Stimulated activated CD4-positive, alpha-beta T cell treated with anti-CD3 and anti-CD28 coated beads, Interleukin-15, amount 100 ng/mL, for 24 hours (primary cell): ENCODE results near the gene RNLS.

Source experiments
- DNase-seq: peaks from one replicate; pipeline ENCODE4 v3.0.0-alpha.2; 2020

Gene RNLS

DNA sequence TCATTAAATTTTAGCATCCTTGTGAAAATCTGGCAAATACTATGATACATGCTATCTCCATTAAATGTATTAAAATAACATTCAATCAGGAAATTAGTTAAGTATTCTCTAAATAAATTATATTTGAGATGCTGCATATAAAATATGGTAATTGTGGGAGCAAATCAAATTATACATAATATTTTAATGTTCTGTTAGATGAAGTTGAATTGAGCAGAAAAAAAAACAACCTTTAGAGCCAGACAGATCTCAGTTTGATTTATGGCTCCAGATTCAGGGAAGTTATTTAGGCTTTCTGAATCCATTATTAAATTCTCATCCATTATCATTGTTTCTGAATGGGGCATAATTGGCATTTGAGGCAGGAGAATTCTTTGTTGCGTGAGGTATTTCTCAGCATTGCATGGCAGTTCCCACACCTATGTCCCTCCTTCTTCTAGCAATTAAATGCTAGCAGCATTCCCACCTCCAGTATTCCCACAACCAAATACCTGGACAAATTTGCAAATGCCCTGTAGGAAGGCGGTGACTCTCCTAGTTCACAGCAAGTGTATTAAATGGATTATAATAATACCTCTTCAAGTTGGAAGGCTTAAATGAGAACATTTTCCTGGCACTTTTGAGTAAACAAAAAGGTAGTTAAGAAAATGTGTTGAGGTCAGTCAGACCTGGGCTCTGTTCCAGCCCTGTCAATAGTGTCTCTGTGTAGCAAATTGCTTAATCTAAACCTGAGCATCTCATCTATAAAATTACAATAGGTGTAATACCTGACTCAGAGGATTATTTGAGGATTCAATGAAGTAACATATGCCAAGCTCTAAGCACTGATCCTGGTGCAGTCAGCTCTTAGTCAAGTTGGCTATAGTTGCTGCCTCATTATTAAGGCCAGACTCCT, 108.9 kb downstream of the RNLS start:
- no peak for DNase-seq

DNA sequence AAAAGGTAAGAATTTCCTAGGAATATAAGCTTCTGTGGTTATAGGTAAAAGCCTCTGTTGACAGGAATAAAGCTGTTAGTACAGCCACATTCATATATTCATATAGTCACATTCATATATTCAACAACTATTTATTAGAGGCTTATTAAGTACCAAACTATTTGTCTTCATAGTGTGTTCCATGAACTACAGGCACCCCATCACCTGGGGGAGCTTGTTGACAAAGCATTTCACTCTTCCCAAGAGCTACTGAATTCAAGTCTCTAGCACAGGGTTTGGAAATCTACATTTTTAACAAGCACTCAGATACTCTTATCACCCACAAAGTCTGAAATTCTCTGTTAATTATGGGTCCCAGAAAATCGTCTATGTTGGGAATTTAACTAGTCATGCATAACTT, 110.6 kb downstream of the RNLS start:
- DNase-seq, result no peak

DNA sequence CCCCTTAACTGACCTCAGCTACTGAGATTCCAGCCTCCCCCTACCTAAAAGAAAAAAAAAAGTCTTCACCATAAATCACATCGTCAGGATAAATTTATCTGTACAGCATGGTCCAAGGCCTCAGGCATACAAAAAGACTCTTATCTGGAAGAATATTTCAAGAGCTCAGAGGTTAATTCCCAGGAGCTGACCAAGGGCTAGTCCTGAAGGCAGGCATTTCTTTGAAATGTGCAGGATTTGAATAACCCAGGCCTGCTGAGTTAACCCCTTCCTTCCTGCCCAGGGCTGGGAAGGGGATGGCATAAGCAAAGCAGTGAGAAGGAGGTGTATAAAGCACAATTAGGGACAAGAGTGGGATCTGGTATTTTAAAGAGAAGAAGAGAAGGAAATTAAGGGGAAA, 111.2 kb downstream of the RNLS start:
- DNase-seq, result no peak

DNA sequence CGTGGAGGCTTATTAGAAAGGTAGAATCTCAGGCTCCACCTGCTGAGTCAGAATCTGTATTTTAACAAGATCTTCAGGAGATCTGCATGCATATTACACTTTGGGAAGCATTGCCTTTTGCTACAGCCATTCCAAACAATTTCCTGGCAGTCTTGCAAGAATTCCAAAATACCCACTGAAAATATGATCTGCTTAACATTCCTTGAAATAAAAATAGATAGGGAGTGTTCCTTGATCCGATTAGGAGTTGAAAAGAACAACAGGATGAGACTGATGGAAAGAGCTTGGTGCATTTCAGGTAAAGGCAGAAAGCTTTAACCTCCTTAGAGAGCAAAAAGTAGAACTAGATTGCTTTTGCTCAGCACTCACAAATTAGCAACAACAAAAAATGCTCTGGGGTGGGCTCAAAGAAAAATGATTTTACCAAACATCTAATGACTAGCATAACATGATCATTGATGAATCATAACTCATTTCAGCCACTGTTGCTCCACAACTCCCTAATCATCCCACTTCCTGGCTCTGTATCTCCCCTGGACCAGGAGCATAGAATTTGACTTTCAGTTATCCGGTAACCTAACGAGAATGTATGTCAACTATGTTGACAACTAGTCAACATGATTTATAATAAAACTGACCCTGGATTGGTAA, 115.2 kb downstream of the RNLS start:
- DNase-seq, result no peak

DNA sequence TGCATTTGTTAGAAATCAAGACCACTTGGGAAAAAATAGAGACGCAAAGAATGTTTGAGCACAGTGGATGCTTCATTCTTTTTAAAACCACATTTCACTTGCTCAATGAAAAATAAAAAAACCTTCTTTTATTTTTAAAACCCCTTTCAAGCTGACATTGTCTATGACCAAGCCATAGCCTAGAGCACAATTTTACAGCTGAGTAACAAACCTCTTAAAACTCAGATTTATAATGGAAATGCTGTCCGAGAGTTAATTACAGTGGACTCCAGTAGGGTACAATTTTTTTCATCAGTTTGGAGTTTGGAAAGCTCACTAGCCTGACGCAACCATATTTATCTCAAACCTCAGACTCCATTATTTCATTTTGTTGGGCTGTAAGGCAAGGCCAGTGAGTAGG, 116.3 kb downstream of the RNLS start:
- DNase-seq, result no peak

DNA sequence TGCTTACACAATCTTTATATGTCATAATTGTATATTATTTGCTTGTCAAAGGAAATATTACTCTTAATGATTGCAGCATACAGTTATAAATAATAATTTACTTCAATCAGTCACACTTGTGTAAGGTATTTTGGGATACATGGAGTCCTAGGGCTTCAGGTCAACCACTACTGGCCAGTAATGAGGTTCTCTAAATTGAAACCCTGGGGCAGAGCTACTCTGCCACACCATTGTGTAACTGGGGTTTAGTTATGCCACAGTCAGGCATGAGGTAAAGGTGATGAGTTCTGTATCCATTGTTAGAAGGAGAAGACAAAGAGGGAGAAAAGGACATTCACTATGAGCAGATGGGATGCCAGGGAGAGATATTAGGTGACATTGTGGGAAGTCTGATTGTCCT, 117.4 kb downstream of the RNLS start:
- DNase-seq, result no peak

DNA sequence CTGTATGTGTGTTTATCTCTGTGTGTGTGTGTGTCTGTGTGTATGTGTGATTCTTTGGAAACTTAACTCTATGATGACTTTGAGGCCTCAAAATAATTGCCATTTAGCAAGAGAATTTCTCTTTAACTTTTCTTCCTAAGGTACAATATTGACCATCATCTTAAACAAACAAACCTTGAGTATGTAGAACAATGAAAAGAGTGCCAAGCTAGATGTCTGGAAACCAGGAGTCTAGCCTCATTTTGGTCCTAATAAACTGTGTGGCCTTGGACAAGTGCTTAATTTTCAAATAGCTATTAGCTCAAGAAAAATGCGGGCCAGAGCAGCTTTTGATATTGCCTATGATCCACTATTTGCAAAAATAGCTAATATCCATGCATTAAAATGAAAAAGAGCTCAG, 119.3 kb downstream of the RNLS start:
- DNase-seq, result no peak

DNA sequence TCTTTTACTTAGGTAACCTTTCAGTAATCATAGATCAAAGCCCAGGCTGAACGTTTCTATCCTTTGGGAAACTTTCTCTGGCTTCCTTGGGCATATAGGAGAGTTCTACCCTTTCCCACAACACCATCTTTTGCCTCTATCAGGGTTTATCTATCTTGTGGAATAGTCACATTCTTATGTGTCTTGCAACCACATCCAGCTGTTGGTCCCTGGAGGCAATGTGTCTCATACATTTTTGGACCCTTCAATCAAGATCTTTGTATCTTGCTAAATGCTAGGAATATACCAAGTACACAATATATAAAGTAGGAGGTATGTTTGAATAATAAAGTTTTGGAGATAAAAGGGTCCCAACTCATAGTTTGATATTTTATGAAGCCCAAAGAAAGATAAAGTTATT, 121.7 kb downstream of the RNLS start:
- DNase-seq, result no peak

DNA sequence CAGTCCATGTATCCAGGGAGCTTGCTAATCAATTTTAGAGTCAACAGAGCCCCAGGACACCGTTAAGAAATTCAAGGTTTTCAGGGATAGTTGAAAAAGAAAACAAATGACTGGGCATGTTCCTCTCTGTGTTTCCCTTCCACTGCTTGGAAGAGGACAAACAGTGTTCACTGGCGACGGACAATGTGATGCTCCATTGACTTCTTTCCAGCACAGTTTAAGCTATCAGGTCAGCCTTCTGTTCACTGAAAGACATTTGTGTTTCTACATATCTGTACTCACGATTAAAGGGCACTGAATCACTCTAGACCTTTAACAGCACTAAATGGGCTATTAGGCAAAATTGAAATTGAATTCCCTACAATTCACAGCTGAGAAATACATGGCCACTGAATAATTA, 123.6 kb downstream of the RNLS start:
- DNase-seq, result no peak

DNA sequence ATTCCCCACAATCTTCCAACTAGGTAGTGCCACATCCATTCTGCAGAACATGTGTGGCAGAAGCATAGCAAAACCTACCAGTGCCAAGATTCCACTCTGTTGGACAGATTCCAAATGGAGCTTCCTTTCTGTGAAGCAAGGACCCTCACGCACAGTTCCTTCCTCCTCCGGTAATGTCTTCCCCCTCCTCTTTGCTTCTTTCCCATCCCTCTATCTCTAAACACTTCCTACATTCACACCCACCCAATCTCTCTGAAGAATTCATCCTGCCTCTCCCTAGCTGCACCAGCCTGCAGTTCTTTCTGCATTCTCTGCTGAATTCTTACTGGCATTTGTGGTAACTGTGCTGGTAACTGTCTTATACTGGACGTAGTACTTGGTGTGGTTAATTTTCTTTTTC, 124.9 kb downstream of the RNLS start:
- no peak for DNase-seq

DNA sequence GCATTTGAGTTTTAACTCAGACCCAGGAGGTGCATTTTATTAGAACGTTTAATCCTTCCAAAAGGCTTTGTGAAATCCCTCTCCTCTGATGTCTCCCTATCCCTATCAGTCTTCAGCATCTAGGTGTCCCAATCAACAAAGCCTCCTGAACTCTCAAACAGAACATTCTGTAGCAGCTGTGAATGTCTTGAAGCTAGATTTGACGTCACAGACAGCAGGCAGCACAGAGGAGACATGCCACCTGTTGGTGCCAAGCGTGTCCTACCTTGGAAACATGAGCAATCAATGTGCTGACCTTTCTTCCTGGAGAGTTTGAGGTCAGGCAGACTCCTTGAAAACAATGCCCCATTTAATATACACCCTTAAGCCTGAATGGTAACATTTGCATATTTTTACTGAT, 125.5 kb downstream of the RNLS start:
- no peak for DNase-seq

DNA sequence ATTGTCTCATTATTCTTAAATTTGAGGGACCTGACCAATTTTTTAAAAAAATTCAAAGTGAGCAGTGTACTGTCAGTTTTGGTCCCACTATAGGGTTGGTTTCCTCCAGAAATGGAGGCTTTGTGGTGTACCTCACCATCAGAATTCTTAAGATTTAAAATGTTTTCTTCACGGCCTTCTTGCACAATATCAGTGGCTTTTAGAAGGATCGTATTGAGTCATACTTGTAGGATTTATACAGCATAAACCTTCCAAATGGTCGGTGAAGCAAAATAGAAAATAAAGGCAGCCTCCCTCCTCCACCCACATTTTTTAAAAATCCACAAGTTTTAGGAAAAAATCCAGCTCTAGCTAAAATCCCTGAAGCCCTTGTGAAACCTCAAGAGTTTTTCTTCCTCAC, 126.4 kb downstream of the RNLS start:
- DNase-seq, result no peak

DNA sequence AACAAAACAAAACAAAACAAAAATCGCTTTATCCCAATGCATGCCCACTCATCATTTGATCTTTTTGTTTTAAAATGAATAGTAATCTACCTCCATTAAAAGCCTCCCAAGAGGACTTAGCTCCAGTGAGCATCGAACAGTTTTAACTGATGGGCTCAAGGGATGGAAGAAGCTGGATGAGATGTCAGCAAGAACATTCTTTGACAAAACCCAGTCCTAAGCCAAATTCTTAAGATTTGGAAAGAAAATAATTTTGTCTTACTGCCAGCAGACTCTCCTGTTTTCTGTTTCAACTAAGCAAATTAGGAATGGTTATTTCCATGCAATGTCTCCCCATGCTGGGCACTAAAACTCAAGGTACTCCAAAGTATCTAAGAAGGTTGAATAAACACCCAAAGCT, 127.3 kb downstream of the RNLS start:
- no peak for DNase-seq

DNA sequence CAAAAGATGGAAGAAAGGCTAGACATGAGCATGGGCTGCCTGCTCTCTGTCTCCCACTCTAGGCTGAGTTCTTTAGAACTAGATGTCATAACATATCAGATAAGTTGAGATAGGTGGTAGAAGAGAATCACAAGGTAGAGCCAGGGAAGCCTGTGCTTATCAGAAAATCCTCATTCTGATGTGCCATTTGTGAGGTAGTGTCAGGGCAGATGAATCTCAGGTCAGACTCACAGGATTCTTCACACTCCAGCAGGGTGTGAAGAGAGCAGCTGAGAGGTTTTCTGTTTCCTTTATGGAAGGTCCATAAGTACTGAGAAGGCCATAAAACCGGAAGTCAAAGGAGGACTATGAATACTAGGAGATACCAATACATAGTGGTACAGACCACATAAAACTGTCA, 132.9 kb downstream of the RNLS start:
- DNase-seq, result no peak

DNA sequence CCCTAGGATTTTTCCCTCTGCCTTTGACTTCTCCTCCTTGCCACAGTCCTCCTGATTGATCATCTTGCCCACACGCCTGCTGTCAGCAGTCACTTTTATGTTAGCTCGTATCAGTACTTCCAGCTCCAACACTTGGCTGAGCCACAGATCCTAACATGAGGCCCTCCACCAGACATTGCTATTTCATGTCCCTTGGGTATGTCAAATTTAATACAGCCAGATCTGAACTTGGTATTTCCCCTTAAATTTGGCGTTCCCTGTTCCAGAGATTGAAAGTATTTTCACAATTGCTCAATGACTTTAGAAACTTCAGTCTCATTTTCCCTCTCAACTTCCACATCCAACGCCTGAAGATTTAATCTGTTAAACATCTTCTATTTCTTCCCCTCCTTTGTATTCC, 140.4 kb downstream of the RNLS start:
- DNase-seq, result no peak

DNA sequence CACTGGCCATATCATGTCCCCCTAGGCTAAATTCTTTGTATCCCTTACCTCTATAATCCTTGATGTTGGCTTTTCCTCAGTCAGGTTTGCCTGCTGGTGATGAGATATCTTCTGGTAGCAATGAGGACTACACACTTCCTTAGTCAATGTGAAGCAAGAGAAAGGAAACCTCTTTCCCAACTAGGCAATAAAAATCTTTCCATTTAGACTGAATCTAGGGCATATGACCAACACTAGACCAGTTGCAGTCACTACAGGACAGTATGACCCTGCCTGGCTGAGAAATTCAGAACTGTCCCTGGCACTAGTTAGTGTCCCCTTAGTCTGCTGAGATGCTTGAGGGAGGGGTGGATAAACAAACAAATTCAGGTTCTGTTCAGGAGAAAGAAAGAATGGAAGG, 142.6 kb downstream of the RNLS start:
- no peak for DNase-seq

DNA sequence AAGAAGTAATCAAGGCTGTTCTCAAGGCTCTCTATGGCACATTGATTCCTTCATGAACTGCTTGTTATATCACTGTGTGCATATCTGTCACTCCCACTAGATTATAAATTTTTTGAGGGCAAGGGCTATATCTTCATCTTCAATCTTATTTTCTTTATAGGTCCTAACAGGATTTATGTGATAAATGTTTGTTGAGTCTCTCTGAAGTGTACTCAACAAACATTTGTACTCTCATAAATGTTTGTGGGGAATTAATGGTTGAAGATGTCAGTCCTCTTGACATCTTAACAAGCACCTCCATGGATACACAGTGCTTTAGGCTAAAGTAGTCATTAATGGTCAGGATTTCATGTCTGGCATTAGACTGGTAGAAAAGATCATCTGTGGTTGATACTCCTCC, 143.2 kb downstream of the RNLS start:
- DNase-seq, result no peak

DNA sequence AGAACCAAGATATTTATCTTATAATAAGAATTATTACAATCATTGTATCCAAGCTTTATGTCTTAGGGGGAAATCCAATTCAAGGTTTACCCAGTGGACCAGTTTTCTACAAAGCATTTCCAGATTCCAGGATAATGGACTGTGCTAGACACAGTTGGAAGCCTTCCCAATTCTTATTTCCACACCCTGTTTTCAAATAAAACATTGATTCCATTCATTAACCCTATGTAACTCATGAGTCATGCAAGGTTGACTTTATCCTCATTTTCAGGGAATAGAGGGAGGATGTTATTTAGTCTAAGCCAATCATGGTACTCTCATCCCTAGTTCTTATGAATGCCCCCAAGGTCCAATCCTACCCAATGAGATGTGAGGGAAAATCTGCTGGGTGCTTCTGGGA, 145.7 kb downstream of the RNLS start:
- no peak for DNase-seq

DNA sequence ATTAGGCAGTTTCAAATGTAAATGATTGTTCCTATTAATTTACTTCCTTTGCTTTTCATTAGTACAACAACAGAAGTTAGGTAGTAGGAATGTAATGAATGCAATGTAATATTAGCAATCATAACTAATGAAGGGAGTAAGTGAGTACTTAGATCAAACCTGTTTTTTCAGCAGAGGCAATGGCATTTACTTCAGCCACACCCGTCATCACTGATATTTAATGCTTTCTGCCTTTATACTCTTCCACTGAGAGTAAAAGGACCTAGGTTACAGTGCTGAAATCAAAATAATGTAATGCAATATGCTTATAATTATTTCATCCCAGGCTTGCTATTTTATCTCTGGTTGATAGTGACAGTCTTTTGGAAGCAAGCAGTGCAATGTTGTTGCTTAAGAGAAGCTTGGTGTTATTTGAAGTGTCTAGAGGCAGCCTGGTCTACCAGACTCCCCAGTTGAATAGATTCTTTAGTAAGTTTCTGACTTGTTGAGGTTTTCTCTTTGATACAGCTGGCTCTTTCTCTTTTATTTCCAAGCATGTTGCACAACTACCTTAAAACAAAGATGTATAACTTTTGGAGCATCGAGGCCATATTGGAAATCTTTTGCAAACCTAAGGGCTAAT, 149.4 kb downstream of the RNLS start:
- no peak for DNase-seq

DNA sequence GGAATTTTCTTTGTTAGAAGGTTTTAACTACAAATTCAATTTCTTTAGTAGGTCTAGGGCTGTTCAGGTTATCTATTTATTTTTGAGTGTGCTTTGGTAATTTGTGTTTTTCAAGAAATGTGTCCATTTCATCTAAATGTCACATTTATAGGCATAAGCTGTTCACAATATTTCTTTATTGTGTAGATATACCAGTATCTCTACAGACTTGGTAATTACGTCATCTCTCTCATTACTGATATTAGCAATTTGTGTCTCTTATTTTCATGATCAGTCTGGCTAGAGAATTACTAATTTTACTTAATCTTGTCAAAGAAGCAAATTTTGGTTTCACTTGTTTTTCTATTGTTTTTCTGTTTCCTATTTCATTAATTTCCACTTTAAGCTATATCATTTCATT, 152.0 kb downstream of the RNLS start:
- DNase-seq, result no peak

DNA sequence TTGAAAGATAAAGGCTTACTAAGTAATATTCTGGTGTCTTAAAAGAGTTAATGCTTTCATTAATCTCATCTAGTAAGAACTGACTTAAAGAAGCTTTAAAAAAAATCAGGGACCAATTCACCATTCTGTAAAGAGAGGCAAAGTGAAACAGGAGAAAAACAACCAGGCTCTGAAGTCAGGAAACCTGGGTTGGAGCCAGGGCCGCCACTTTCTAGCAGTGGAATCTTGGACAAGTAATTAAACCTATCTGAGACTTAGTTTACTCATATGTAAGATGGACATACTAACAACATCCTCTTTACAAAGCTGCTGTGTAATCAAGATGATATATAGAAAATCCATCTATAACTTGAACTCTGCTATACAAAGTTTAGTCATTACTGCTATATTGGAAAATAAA, 154.1 kb downstream of the RNLS start:
- no peak for DNase-seq

DNA sequence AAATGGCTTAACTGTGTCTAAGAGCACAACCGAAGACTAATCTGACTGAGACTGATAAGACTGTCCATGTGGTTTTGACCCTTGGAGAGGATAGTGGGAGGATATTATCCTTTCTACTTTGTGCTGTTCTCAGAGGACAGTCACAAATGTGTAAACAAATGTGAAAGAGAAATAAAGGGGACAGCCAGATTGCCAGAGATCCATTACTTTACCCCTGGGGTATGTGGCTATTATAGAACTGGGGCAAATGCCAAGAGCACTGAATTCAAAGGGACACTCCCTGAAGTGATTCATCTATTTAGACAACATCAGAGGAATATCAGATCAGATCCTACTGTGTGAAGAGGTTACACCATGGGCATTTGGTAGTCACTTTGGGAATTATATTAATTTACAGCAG, 154.7 kb downstream of the RNLS start:
- no peak for DNase-seq

DNA sequence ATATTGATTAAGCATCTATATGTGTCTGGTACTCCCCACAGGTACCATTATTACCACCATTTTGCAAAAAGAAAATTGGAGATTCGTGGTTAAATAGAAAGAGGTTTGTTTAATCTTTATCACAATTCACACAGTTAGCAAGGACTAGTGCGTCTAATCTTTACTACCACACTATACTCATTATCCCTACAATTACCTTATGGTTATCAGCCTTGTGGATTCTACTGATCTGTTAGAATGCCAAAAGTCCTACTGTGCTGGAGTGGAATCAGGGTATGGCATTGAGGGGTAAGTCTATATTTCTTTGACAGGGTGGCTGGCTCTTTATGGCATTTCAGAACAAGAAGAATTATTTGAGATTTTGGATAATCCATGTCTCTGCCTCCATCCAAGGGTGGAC, 156.1 kb downstream of the RNLS start:
- DNase-seq, result no peak

DNA sequence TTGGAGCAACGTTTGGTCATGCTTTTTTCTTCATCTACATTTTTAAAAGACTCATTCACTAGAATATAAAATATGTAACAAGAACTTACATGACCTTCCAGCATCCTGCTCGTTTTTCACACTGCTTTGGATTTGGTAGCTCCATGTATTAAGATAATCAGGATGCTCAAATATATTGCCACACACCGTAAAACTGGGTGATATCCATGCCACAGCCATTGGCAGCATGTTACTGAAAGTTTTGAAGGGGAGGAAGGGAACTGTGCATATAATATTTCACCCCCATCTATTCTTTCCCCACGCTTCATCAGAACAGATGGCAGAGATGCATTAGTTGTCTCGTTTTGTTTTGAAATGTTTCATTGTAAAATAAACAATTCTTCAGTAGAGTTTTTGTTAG, 158.2 kb downstream of the RNLS start:
- no peak for DNase-seq
